ENCODE measurements around the gene ACSF2. TPM values are rescaled to one million over a fixed set of nuclear protein-coding genes. Genes with fewer than 3 reads are reported as not detected.

Gene ACSF2
- total RNA-seq, 2 donors from 2014 or later: 49.0 to 111 TPM

DNA sequence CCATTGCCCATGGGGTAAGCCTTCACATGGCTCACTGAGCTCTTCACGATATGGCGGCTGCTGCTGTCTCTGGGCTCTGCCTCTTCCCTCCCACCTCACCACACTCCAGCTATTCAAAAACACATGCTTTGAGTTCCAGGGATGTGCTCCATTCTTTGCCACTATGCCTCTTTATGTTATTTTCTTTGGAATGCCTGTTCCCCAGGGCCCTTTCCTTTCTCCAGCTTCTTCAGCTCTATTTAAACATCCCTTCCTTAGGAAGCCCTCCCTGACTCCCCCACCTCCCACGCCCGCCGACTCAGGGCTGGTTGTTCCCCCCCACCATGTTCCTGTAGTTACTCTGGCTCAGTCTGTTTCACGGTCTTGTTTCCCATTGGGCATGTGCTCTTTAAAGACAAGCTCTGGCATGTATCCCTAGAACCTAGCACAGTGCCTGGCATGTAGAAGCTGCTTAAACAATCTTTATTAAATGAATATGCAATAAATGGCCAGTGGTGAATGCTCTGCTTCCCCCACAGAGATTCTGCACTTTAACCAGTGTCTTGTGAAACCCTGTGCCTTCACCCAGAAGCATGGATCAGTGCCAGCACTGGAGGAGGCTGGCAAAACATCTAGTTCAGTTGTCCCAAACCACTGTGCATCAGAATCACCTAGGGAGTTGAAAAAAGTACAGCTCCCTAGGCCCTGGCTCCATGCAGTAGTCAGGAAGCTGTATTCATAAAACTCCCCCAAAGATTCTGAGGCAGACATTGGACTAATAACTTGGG lies 89.1 kb downstream of the ACSF2 start:
- no peak overlapping the region for H3K4me3 ChIP-seq
- no peaks in the 10 kb centered on the region for H3K27me3 ChIP-seq (replicated peaks; ENCODE audit: insufficient read depth)
- H3K4me1 ChIP-seq (replicated peaks): peaks cover 4% of the 10 kb centered on the region
- peak overlapping the region in 1 of 2 donors; percentile 12 for H3K27ac ChIP-seq
- peak; percentile 40 for DNase-seq (ENCODE audit: low spot score)
- intact Hi-C loops (cut with DNase I): no loop called here
- no peaks in the 10 kb centered on the region for H3K36me3 ChIP-seq
- 51% methylated on average over 6 of the region's 6 CpGs for WGBS
- no peaks in the 10 kb centered on the region for H3K9me3 ChIP-seq
- TF ChIP-seq POLR2A (IDR thresholded peaks at IDR 0.05) (no peak), POLR2AphosphoS5 (IDR thresholded peaks at IDR 0.05) (no peak)
- TF ChIP-seq, protein P1, sequence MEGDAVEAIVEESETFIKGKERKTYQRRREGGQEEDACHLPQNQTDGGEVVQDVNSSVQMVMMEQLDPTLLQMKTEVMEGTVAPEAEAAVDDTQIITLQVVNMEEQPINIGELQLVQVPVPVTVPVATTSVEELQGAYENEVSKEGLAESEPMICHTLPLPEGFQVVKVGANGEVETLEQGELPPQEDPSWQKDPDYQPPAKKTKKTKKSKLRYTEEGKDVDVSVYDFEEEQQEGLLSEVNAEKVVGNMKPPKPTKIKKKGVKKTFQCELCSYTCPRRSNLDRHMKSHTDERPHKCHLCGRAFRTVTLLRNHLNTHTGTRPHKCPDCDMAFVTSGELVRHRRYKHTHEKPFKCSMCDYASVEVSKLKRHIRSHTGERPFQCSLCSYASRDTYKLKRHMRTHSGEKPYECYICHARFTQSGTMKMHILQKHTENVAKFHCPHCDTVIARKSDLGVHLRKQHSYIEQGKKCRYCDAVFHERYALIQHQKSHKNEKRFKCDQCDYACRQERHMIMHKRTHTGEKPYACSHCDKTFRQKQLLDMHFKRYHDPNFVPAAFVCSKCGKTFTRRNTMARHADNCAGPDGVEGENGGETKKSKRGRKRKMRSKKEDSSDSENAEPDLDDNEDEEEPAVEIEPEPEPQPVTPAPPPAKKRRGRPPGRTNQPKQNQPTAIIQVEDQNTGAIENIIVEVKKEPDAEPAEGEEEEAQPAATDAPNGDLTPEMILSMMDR (IDR thresholded peaks at IDR 0.05): no peak

DNA sequence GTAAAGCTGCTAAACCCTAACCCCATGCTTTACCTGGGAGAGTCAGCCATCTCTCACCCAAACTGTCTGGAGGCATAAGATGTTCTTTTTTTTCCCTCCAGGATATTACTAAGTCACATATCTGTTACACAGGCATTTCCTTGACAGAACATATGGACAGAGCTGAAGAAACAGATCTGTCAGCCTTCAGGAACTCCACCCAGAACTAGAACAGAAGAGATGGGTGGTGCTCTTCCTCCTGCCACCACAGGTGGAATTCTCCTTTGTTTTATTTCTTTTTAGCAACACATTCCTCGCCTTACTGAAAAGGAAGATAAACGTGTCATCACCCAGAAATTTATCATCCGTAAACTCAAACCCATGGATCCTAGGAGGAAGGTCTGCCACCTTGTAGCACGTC lies 91.0 kb downstream of the ACSF2 start:
- TF ChIP-seq POLR2AphosphoS5 (IDR thresholded peaks at IDR 0.05): no peak
- no peak for TF ChIP-seq POLR2A (IDR thresholded peaks at IDR 0.05)
- TF ChIP-seq, protein P1 (IDR thresholded peaks at IDR 0.05): no peak
- no peaks in the 10 kb centered on the region for H3K27me3 ChIP-seq (replicated peaks; ENCODE audit: insufficient read depth)
- H3K4me1 ChIP-seq (replicated peaks): peaks cover 4% of the 10 kb centered on the region
- H3K36me3 ChIP-seq: no peaks in the 10 kb centered on the region
- no peaks in the 10 kb centered on the region for H3K9me3 ChIP-seq
- DNase-seq (ENCODE audit: low spot score): no peak
- H3K4me3 ChIP-seq: no peak overlapping the region
- intact Hi-C loops (cut with DNase I): no loop called here
- no peak overlapping the region for H3K27ac ChIP-seq
- WGBS: 87% methylated on average over 4 of the region's 4 CpGs

DNA sequence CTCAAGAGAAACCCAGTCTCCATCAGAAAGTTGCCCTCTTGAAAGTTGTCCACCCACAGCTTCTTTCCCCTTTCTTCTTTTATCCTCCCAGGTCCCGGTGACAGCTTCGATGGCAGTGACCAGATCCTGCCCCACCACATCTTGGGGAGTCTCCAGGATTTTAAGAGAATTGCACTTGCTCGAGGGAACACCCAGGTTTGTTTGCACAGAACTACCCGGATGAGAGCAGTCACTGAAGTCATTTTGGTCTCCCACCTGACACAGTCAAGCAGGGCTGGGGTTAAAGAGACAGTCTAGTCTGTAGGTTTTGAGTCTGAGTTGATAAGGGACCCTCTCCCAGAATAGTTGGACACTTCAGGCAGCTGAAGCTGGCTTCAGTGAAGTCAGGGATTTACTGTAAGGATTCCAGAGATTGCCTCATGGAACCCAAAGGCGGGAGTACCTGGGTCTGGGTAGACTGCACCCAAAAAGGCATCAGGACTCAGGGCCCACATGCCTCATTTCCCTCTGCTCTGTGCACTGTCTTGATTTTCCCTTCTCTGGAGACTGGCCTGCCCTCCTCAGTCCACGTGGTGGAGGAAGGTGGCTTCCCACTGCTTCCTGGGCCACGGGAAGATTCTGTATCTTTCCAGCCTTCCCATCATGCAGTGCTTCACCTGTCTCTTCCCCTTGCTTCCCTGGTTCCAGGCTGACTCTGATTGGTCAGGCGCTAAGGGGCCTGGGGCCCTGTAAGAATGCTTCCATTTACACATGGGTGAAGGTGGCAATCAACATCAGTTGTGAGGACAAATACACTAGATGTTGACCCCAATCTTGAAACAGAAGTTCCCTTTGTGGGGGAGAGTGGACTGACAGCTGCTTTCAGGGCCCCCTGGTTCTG lies 91.7 kb downstream of the ACSF2 start:
- H3K4me1 ChIP-seq (replicated peaks): peaks cover 4% of the 10 kb centered on the region
- no peak for DNase-seq (ENCODE audit: low spot score)
- no peaks in the 10 kb centered on the region for H3K36me3 ChIP-seq
- 79% methylated on average over 8 of the region's 8 CpGs for WGBS
- TF ChIP-seq POLR2A (IDR thresholded peaks at IDR 0.05): no peak
- TF ChIP-seq POLR2AphosphoS5 (IDR thresholded peaks at IDR 0.05): no peak
- TF ChIP-seq, protein P1 (IDR thresholded peaks at IDR 0.05): no peak
- intact Hi-C loops (cut with DNase I): no loop called here
- H3K9me3 ChIP-seq: no peaks in the 10 kb centered on the region
- no peak overlapping the region for H3K4me3 ChIP-seq
- no peaks in the 10 kb centered on the region for H3K27me3 ChIP-seq (replicated peaks; ENCODE audit: insufficient read depth)
- H3K27ac ChIP-seq: peak overlapping the region in 1 of 2 donors; percentile 20

DNA sequence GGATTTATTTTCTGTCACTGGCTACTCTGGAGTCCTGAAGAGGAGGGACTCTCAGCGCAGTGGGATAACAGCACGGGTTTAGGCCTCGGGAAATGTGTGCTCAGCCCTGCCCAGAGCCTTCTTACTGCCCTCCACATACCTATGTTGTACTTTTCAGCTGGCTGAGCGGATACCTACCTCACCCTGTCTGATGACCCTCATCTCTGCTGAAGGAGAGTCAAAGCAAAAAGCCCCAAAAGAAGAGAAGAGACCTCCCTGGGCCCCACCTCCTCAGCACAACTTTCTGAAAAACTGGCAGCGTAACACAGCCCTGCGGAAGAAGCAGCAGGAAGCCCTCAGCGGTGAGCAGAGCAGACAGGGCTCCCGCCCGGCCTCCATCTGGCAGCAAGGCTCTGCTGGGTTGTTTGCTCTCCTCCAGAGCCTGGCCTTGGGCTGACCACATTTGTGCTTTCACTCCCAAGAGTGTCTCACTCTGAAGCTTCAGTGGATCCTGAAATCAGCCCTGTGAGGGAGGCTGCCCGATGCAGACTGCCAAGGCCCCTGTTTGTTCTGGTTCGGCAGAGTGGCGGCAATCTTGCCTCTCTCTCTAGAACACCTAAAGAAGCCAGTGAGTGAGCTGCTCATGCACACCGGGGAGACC lies 92.5 kb downstream of the ACSF2 start:
- TF ChIP-seq, protein P1 (IDR thresholded peaks at IDR 0.05): no peak
- TF ChIP-seq POLR2A (IDR thresholded peaks at IDR 0.05) (no peak), POLR2AphosphoS5 (IDR thresholded peaks at IDR 0.05) (no peak)

More for the DNA sequence above, 92.5 kb downstream of the ACSF2 start:
- no peaks in the 10 kb centered on the region for H3K36me3 ChIP-seq
- H3K27me3 ChIP-seq (replicated peaks; ENCODE audit: insufficient read depth): no peaks in the 10 kb centered on the region
- no peak for DNase-seq (ENCODE audit: low spot score)
- H3K4me1 ChIP-seq (replicated peaks): peaks cover 4% of the 10 kb centered on the region
- 60% methylated on average over 13 of the region's 13 CpGs for WGBS
- intact Hi-C loops (cut with DNase I): no loop called here
- no peaks in the 10 kb centered on the region for H3K9me3 ChIP-seq
- peak overlapping the region; percentile 20 for H3K27ac ChIP-seq
- H3K4me3 ChIP-seq: no peak overlapping the region
